HG02588 (cell line): ENCODE results near the gene ITFG1.
"Not testable (repeated sequence)": the region's sequence is repeated elsewhere in the genome, so short reads cannot be mapped to it uniquely, and the experiment has no call there.

ENCODE experiments used
- ATAC-seq: cut with Tn5 transposase; IDR thresholded peaks from one replicate; pipeline ENCODE4 v1.9.1; 2021; ENCODE audit warnings: mild to moderate bottlenecking, moderate library complexity; ENCODE audit not compliant: unreplicated experiment

ITFG1 gene

DNA sequence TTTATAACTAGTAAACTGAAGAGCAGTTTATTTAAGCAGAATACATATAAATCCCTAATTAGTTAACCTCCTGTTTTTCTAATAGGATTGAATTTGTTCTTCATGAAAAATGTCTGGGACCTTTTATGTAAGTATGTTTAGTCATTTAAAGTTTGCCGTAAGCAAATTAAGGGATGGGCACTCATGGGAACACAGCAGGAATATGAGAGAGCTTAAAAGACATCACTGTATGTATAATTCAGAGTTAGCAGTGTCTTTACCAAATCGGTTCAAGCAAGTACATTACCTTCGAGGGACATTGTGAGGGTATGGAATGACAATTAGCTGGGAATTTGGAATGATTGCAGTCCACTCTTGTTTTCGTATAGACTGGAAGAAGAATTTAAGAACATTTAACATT is 299.4 kb downstream of the ITFG1 start:
- ATAC-seq: no peak

DNA sequence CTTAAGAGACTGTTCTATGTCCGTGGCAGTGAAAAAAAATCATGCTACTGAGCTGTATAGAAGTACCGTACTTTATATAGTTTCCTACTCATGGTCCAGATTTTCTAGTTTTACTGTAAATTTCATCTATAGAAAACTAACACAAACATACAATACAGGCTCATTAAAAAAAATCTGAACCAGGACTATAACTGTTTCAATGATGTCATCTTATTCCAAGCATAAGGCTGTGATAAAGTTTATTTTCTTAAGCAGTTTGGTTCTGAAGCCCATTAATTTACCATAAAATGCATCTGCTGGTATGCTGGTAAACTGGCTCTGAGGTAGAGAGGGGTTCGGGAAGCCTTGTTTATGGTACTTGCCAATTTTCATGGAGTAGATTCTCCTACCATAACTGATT is 300.4 kb downstream of the ITFG1 start:
- ATAC-seq: no peak

DNA sequence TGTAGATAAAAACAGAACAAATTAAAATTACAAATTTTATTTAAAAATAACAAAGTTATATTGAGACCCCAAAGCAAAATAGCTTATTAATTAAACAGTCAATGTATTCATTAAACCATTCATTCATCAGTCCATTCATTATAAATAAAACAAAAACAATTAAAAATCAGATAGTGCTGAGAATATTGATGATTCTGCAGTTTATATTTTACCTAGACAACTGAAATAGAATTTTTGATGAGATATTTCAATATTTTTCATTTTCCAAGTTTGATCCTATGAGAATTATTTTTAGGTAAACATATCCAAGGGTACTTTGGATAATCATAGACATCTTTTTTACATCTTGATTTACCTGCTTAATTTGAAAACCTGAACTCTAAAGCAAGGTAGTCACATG is 301.9 kb downstream of the ITFG1 start:
- no peak for ATAC-seq

DNA sequence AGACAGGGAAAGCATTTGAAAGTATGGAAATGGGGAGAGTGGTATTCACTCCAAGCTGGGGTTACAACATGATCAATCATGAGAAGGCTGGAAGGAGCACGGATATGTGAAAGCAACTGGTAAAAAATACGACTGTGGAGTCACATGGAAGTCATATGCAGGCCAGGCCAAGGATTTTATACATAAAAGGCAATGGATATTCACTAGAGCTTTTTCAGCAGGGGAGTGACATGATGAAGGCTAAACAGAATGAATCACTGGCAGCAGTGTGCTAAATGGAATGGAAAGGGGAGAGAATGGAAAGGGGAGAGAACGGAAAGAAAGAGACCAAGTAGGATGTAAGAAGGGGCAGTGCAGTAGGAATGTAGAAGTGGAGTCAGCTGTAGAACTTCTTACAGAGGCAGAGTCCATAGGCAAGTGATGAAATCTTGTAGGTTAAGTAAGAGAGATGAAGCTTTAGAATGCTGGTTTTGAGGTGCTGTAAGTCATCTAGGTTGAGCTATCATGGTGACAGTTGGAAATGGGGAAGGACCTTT is 304.1 kb downstream of the ITFG1 start:
- ATAC-seq: no peak

DNA sequence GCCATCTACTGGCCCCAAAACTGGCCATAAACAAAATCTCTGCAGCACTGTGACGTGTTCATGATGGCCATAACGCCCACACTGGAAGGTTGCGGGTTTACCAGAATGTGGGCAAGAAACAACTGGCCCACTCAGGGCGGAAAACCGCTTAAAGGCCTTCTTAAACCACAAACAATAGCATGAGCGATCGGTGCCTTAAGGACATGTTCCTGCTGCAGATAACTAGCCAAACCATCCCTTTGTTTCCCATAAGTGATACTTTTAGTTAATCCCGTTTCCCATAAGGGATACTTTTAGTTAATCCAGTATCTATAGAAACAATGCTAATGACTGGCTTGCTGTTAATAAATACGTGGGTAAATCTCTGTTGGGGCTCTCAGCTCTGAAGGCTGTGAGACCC is 308.4 kb downstream of the ITFG1 start:
- not testable (repeated sequence) for ATAC-seq

DNA sequence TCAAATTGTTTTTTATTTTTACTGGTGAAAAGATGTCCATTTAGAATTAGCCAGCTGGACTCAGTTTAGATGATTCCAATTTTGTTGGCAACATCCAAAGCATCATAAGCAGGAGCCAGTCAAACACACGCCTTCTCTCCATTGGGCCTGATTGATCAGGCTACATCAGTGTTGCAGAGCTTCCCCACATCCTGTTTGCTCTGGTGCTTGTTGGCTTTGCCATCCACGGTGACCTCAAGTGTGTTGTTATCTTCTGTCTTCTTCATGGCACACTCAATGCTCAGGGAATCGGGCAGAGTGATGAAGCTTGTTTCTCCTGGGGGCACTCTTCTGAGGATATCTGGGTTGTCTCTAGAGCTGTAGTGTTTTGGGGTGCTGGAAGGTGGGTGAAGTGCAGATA is 310.8 kb downstream of the ITFG1 start:
- no peak for ATAC-seq

DNA sequence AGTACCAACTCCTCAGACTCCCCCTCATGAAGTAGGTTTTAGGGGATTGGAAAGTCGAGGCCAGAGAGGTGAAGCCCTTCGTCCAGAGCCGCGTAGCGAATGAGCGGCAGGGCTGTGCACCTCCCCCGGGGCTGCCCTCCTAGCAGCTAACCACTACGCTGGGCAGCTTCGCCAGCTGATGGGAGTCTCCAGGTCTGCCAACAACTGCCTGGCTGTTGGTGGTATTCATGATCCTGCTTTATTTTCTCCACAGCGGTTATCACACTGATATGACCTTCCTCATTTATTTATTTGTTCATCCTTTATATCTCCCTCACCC is 316.3 kb downstream of the ITFG1 start:
- no peak for ATAC-seq

DNA sequence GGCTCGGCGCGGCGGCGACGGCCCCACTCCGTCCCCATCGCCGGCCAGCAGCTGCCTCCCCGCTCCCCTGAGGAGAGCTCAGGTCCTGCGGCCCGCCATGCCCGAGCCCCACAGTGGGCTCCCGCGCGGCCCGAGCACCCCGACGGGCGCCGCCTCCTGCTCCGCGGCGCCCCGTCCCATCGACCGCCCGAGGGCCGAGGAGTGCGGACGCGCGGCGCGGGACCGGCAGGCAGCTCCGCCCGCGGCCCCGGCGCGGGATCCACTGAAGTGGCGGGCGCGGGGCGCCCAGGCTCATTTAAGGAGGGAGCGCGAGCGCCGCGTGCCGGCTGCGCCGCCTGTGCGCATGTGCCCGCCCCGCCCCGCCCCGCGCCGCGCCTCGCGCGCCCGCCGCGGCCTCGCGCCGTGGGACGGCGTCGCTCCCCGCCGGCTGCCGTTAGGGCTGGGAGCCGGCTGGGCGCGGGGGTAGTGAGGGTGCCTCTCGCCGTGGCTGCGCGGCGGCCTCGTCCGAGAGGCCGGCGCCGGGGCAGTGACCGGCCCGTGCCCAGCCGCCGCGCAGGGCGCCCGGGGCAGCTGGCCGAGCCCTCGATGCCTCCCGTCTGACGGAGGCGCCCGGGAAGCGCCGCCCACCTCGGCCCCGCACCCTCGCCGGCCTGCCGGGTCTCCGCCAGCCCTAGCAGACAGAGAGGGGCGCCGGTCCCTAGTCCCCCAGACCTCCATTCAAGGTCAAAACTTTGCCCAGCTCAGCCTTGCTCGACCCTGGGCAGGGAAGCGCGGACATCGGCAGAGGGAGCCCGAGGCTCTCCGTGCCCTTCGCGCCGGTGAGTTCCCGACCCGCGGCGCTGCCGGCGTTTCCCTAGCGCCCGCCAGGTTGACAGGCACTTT is 316.9 kb downstream of the ITFG1 start, which contains the start of gene NETO2:
Gene NETO2 (minus strand): TSS at position 269 of the 882 bp plus-strand sequence. CDS start 333 bp downstream, outside the sequence.
- ATAC-seq: peak; percentile 56

DNA sequence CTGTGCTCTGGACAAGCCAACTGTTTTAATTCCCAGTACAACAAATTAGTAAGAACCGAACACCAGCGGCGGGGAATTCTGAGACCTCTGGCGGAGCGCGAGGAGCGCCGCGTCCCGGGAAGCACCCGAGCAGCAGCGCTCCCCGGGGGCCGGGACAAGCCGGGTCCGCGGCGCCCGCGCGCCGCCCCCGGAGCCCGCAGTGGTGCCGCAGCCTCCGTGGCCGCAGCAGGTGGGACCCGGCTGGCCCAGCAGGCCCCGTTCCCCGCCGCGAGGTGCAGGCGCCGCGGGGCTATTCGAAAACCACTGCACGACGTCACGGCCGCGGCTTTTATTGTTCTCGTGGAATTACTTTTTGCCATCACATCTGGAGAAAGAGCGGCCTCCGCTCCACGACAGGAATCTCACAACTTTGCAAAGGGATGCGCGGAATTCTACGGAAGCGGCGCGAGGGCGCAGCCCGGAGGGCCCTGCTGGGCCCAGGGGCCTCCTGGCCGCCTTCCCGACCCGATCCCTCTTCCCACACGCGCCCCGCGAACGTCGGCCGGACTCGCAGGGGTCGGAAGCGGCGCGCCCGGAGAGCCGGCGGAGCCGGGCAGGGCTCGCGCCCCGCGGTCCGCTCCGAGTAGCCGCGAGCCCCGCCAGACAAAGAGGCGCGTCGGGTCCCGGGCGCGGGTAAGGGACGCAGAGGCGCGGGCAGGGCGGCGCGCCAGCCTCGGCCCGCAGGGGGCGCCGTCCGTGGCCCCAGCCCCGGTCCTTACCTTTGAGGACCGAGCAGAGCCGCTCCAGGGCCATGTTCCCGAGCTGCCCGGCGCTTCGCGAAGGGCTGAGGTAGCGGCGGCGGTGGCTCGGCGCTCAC is 317.8 kb downstream of the ITFG1 start:
- peak; percentile 67 for ATAC-seq

DNA sequence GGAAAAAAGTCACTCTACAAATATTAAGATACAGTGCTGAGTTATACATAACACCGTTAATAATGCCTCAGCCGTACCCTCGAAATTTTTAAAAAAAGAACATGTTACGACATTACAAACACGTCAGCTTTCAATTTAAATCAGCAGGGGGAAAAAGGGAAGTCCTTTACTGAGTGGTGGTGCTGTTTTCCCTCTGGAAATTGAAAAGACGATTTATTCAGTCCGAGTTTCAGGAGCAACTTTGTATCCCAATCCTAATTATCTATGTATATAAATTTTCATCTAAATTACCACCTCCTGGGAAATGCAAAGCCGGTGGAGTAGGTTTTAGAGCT is 318.4 kb downstream of the ITFG1 start:
- ATAC-seq: no peak

DNA sequence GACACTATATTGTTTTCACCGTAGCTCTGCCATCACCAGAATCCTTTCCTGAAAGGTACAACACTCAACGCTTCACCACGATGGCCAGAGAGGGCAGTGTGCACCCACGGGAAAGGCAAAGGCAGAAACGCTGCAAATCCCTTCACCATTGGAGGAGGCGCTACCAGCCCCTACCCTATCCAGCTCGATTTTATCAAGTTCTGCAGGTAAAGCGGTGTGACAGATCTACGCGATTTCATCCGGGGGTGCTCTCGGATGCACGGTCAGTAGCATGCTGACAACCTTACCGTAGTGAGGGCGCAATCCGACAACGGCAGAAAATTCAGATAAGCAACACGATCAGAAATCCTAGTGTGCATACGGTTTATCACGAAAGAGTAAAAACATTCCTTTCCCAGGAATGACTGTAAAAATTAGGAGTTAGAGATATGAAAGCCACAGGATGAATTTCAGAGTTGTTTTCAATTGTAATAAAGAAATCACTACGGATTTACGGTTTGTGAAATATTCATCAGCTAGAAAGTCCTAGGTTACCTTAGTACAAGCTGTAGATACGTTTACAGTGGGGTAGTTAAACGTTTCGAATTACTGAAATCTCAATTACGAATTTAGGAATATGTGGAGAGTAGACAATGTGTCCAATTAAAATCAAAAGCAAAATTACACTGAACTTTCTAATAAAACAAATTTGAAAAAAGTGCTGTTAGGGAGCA is 318.9 kb downstream of the ITFG1 start:
- peak; percentile 49 for ATAC-seq

DNA sequence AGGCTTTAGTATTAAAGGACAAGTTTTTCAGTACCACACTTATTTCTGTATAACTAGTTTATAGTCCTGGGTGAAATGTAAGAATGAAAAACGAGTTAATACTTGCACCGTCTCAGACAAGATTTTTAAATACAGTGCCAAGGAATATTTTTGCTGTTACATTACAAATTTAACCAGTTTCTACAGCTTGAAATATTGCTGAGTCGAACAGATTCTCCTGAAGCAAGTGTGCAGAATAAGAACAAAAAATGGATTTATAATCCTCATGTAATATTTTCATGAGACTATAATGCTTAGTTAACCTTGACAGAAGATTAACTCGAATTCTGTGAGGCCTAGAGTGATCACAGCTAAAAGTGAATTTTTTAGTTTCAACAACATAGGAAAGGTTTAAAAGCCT is 320.2 kb downstream of the ITFG1 start:
- no peak for ATAC-seq

DNA sequence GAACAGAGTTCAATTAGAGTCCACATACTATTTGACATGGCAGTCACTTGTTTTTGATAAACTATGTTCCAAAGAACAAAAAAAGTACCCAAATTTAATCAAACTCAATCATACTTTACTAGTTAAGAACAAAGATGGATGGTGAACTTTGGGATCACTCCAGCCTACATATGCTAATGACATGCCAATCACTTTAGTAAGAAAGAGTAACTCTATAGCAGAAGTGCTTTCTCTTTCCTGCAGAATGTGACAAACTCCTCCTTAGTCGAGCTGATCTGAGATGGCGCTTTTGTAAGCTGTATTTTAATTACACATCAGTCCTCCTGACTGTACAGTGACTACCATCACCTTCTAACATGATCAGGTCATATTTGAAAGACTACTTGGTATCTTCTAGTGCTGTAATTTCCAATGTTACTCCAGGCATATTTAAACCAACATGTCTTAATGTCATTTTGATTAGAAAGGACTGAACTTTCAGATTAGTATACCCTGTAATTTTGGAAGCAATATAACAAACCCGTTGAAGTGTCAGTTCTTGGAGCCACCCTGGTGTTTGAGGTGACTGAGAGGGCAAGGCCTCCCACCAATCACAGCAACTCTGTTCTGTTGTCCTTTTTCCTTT is 321.2 kb downstream of the ITFG1 start:
- ATAC-seq: no peak

DNA sequence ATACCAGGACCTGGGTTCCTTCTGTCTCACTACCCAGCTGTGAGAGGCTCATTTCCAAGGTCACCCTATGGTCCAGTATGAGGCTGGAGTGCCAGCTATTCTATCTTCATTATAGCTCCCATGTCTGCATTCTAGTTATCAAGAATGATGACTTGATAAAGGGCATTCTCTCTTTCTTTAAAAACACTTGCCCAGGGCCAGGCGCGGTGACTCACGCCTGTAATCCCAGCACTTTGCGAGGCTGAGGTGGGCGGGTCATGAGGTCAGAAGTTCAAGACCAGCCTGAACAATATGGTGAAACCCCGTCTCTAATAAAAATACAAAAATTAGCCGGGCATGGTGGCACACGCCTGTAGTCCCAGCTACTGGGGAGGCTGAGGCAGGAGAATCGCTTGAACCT is 322.9 kb downstream of the ITFG1 start:
- not testable (repeated sequence) for ATAC-seq

DNA sequence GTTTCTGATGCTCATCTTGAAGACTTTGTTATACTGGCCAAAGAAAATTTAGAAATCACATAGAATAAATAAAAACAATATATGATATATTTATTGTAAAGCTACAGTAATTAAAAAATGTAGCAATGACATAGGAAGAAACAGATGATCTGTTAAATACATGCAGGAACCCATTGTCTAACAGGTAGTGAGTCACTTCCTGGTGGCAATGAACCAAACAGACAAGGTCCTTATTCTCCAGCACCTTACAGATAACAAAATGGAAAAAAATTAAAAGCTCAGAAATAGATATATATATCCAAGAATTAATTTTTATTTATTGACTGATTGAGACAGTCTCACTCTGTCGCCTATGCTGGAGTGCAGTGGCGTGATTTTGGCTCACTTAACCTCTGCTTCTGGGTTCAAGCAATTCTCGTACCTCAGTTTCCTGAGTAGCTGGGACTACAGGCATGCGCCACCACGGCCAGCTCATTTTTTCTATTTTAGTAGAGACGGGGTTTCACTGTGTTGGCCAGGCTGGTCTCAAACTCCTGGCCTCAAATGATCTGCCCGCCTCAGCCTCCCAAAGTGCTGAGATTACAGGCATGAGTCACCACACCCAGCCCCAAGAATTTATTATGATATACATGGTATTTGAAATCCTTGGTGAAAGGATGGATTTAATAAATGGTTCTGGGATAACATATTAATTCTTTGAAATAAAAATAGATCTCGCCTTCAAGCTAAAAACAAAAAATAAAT is 324.6 kb downstream of the ITFG1 start:
- ATAC-seq: no peak

DNA sequence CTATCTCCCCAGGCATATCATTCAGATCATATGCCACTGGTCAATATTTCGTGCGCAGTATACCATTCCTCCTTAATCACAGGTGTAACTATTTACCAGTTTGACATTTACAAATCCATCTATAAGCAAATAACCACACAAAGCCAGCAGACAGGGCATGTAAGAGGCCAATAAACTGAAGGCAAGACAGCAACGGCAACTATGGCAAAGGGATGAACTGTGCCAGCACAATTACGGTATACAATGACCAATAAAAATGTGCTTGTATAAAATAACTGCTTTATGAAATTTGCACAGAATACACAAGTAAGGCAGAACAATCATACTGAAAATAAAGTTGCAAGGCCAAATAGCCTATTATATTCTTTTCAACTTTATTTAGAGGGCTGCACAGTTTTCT is 326.3 kb downstream of the ITFG1 start:
- ATAC-seq: no peak

DNA sequence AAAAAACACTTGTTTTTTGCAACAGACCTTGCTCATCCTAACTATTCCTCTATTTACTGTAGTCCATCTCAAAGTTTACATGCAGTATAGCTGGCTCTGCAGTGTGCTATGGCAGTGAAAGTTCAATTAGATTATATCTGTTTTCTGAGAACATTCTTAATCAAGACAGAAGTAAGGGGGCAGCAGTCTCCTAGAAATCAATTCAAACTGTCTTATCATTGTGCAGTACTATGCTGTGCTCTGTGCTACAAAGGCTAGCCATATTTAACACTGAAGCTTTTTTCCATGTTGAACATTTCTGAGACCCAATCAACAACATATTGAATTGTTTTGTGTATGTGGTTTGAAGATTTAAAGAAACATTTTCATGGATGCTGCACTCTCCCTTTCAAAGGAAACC is 328.6 kb downstream of the ITFG1 start:
- no peak for ATAC-seq

DNA sequence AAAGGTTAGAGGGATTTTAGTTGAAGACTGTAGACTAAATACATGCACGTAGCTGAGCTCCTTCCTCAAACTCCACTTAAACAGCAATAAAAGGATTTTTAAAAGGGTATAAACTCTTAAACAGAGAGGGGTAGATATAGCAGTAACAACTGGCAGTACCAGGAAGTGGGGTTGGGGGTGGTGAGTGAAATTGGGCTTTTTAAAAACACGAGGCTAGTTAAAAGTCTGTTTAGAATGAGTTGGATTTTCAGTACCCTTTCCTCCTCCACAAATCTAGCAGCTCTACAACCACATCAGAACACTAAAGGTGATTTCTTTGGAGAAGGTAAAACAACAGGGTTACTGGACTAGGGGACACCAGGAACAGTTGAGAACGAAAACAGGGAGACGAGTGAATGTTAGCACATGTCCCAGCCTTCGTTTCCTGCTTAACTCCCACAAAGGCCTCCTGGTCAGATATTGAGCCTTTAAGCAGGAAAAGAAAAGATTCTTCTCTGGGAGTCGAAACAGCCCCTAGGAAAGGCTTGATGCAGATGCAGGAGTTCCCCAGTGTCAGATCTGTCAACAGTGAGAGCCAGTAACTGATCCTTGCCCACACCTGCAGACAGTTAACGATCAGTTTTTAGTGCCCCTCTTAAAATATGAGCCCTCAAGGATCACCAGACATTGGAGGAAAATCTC is 331.0 kb downstream of the ITFG1 start:
- no peak for ATAC-seq

DNA sequence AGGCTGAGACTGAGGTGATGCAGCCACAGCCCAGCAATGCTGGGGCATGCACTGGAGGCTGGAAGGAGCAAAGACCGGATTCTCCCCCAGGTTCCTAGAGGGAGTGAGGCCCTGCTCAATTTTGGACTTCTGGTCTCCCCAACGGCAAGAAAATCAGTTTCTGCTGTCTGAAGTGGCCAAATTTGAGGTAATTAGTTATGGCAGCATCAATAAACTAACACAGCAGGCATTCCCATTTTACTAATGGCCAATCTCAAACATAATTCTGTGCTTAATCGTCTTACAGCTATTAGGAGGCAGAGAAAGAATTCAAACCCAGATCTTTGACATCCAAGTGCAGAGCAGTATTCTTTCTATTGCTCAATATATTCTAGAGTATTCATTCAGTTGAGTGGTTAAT is 333.3 kb downstream of the ITFG1 start:
- ATAC-seq: no peak

DNA sequence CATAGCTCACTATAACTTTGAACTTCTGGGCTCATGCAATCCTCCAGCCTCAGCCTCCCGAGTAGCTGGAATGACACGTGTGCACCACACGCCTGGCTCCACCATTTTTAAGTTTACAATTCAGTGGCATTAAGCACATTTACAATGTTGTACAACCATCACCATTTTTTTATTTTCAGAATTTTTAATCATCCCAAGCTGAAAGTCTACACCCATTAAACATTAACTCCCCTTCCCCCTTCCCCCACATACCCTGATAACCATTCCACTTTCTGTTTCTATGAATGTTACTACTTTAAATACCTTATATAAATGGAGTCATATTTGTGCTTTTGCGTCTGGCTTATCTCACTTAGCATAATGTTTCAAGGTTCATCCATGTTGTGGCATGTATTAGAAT is 335.1 kb downstream of the ITFG1 start:
- ATAC-seq: no peak
